ENCODE data around the gene PPP2R1B.

DNA sequence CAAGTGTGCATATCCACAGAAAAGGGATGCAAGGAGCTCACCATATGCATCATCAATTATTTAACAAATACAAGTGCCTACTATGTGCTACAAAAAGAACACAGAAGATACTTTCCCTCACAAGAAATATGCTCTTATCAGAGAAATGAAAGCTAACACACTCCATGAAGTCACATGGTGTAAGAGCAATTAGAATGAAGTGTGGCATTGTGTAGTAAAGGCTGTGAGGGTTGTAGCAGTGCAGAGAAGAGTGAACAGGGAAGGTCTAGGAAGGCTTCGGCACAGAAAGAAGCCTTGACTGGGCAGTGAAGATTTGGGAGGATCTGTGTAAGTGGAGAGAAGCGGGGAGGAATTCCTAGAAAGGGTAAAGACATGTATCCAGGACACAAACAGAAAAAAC is 22.5 kb downstream of the PPP2R1B start:
- TF ChIP-seq EP300 (IDR thresholded peaks at IDR 0.05) (no peak), POLR2AphosphoS5 (IDR thresholded peaks at IDR 0.05) (no peak), POLR2A (IDR thresholded peaks at IDR 0.05) (no peak)
- TF ChIP-seq, protein P1, sequence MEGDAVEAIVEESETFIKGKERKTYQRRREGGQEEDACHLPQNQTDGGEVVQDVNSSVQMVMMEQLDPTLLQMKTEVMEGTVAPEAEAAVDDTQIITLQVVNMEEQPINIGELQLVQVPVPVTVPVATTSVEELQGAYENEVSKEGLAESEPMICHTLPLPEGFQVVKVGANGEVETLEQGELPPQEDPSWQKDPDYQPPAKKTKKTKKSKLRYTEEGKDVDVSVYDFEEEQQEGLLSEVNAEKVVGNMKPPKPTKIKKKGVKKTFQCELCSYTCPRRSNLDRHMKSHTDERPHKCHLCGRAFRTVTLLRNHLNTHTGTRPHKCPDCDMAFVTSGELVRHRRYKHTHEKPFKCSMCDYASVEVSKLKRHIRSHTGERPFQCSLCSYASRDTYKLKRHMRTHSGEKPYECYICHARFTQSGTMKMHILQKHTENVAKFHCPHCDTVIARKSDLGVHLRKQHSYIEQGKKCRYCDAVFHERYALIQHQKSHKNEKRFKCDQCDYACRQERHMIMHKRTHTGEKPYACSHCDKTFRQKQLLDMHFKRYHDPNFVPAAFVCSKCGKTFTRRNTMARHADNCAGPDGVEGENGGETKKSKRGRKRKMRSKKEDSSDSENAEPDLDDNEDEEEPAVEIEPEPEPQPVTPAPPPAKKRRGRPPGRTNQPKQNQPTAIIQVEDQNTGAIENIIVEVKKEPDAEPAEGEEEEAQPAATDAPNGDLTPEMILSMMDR (IDR thresholded peaks at IDR 0.05): no peak

Measured in upper lobe of left lung (tissue), 4 donors.